ENCODE results near the gene SLC16A12.
A peak's percentile ranks its signal among the peaks of the same experiment; 100 is the strongest.
"Not testable (repeated sequence)": the region's sequence is repeated elsewhere in the genome, so short reads cannot be mapped to it uniquely, and the experiment has no call there.

SLC16A12 gene

GRCh38 chr10:89391907-89392756, 143.3 kb downstream of the SLC16A12 start, which contains the start of gene IFIT1:
TSS of gene IFIT1 (plus strand) at chr10:89392623. CDS start at chr10:89392713, 90 bp downstream.
- DNase-seq (ENCODE audit: extremely low read depth, low read depth) = peak; percentile 85
- TF ChIP-seq CTCF (IDR thresholded peaks at IDR 0.05; ENCODE audit: low read depth, low read length) = no peak

- not testable (repeated sequence) for DNase-seq (ENCODE audit: extremely low read depth, low read depth)
These were observed 144.2 kb downstream of the SLC16A12 start for GRCh38 chr10:89391226-89391576.

- no peak for DNase-seq (ENCODE audit: extremely low read depth, low read depth)
- no peak for TF ChIP-seq CTCF (IDR thresholded peaks at IDR 0.05; ENCODE audit: low read depth, low read length)
These were observed 144.7 kb downstream of the SLC16A12 start for GRCh38 chr10:89390476-89391225.

GRCh38 chr10:89389254-89389653, 146.1 kb downstream of the SLC16A12 start:
- DNase-seq (ENCODE audit: extremely low read depth, low read depth) = no peak
- peak; percentile 43 for TF ChIP-seq CTCF (IDR thresholded peaks at IDR 0.05; ENCODE audit: low read depth, low read length)

GRCh38 chr10:89388806-89389205, 146.6 kb downstream of the SLC16A12 start:
- TF ChIP-seq CTCF (IDR thresholded peaks at IDR 0.05; ENCODE audit: low read depth, low read length) = no peak
- no peak for DNase-seq (ENCODE audit: extremely low read depth, low read depth)

- no peak for TF ChIP-seq CTCF (IDR thresholded peaks at IDR 0.05; ENCODE audit: low read depth, low read length)
- DNase-seq (ENCODE audit: extremely low read depth, low read depth) = no peak
These were observed 150.7 kb downstream of the SLC16A12 start for GRCh38 chr10:89384474-89385340.

- no peak for DNase-seq (ENCODE audit: extremely low read depth, low read depth)
- no peak for TF ChIP-seq CTCF (IDR thresholded peaks at IDR 0.05; ENCODE audit: low read depth, low read length)
These were observed 152.6 kb downstream of the SLC16A12 start for GRCh38 chr10:89382757-89383156.
